DND-41 (cell line): ENCODE data around the gene IGSF21.
A peak's percentile ranks its signal among the peaks of the same experiment; 100 is the strongest.
"Not testable (repeated sequence)": the region's sequence is repeated elsewhere in the genome, so short reads cannot be mapped to it uniquely, and the experiment has no call there.

Source experiments
- ATAC-seq: fragments of 200-7000 bp; cut with Tn5 transposase; 3 replicates; pipeline ENCODE4 v1.9.1; 2021; ENCODE audit warnings: low read depth; ENCODE audit not compliant: insufficient read depth
- DNase-seq: peaks from one replicate; pipeline ENCODE4 v3.0.0-alpha.2; 2020
- H2AFZ ChIP-seq: 2 replicates; pipeline ENCODE4 v1.6.0; 2012; ENCODE audit warnings: low read depth, low read length
- H3K27ac ChIP-seq: 2 replicates; pipeline ENCODE4 v1.5.1; 2012; ENCODE audit warnings: low read length, inconsistent platforms
- H3K27me3 ChIP-seq: fragments of 200-600 bp; sonication (generic); 2 replicates; pipeline ENCODE4 v1.6.0; 2012; ENCODE audit warnings: low read length, mild to moderate bottlenecking, inconsistent platforms; ENCODE audit not compliant: insufficient read depth, poor library complexity
- H3K36me3 ChIP-seq: 2 replicates; pipeline ENCODE4 v1.5.1; 2012; ENCODE audit warnings: low read length, inconsistent platforms; ENCODE audit not compliant: insufficient read depth
- H3K4me1 ChIP-seq: 2 replicates; pipeline ENCODE4 v1.5.1; 2012; ENCODE audit warnings: mild to moderate bottlenecking, low read length; ENCODE audit not compliant: insufficient read depth
- H3K4me2 ChIP-seq: 2 replicates; pipeline ENCODE4 v1.6.0; 2012; ENCODE audit warnings: mild to moderate bottlenecking, moderate library complexity, low read length, inconsistent platforms; ENCODE audit not compliant: insufficient read depth
- H3K4me3 ChIP-seq, 2 experiments: fragments of 200-600 bp in 1 of 2; shearing (Covaris generic) in 1 of 2; 2 replicates each; pipeline ENCODE4 v1.5.1; 2012 to 2016; ENCODE audit warnings: inconsistent platforms in 2 of 2, low read length in 2 of 2, mild to moderate bottlenecking in 2 of 2, low read depth in 1 of 2, moderate library complexity in 1 of 2
- H3K79me2 ChIP-seq: 2 replicates; pipeline ENCODE4 v1.6.0; 2012; ENCODE audit warnings: low read length, inconsistent platforms; ENCODE audit not compliant: insufficient read depth
- H3K9ac ChIP-seq: 2 replicates; pipeline ENCODE4 v1.6.0; 2012; ENCODE audit warnings: low read depth, mild to moderate bottlenecking, inconsistent platforms, low read length, moderate library complexity
- H3K9me3 ChIP-seq: 2 replicates; pipeline ENCODE4 v1.5.1; 2012; ENCODE audit warnings: low read length, moderate library complexity, mild to moderate bottlenecking, inconsistent platforms; ENCODE audit not compliant: insufficient read depth, severe bottlenecking
- H4K20me1 ChIP-seq: 2 replicates; pipeline ENCODE4 v1.6.0; 2012; ENCODE audit warnings: low read length; ENCODE audit not compliant: insufficient read depth
- EZH2 ChIP-seq: IDR thresholded peaks from 3 replicates; pipeline ENCODE4 v1.6.1; 2012; ENCODE audit warnings: borderline replicate concordance, low read depth, mild to moderate bottlenecking, moderate library complexity, low read length, inconsistent platforms; ENCODE audit not compliant: severe bottlenecking
- TF ChIP-seq, protein P1 (sequence below): IDR thresholded peaks from 2 replicates; pipeline ENCODE4 v1.5.1; 2012; ENCODE audit warnings: borderline replicate concordance, low read length, moderate library complexity, mild to moderate bottlenecking; ENCODE audit not compliant: poor library complexity, severe bottlenecking; ENCODE audit errors: extremely low read depth

IGSF21 gene

DNA sequence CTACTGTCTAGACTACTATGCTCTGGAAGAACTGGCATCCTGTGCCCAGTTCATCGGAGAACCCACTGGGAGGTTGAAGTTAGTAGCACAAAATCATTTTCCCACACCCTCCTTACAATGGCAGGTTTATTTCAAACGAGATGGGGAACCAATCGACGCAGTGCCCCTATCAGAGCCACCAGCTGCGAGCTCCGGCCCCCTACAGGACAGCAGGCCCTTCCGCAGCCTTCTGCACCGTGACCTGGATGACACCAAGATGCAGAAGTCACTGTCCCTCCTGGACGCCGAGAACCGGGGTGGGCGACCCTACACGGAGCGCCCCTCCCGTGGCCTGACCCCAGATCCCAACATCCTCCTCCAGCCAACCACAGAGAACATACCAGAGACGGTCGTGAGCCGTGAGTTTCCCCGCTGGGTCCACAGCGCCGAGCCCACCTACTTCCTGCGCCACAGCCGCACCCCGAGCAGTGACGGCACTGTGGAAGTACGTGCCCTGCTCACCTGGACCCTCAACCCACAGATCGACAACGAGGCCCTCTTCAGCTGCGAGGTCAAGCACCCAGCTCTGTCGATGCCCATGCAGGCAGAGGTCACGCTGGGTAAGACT lies 257.6 kb downstream of the IGSF21 start:
- no peaks in the 10 kb centered on the region; the same call in 1 of the 2 replicates for H4K20me1 ChIP-seq
- H3K4me2 ChIP-seq, result no peak overlapping the region
- DNase-seq (no peak), ATAC-seq (no peak)
- no peaks in the 10 kb centered on the region for H3K4me1 ChIP-seq
- H3K4me3 ChIP-seq, result no peak overlapping the region
- H3K79me2 ChIP-seq, result no peaks in the 10 kb centered on the region
- H3K36me3 ChIP-seq, result no peaks in the 10 kb centered on the region
- H3K9ac ChIP-seq, result no peak overlapping the region
- H3K9me3 ChIP-seq, result no peaks in the 10 kb centered on the region
- H3K27me3 ChIP-seq, result peaks cover 4% of the 10 kb centered on the region
- H3K27ac ChIP-seq, result no peak overlapping the region
- H2AFZ ChIP-seq, result no peak overlapping the region
- no peak for TF ChIP-seq EZH2
- TF ChIP-seq, protein P1, sequence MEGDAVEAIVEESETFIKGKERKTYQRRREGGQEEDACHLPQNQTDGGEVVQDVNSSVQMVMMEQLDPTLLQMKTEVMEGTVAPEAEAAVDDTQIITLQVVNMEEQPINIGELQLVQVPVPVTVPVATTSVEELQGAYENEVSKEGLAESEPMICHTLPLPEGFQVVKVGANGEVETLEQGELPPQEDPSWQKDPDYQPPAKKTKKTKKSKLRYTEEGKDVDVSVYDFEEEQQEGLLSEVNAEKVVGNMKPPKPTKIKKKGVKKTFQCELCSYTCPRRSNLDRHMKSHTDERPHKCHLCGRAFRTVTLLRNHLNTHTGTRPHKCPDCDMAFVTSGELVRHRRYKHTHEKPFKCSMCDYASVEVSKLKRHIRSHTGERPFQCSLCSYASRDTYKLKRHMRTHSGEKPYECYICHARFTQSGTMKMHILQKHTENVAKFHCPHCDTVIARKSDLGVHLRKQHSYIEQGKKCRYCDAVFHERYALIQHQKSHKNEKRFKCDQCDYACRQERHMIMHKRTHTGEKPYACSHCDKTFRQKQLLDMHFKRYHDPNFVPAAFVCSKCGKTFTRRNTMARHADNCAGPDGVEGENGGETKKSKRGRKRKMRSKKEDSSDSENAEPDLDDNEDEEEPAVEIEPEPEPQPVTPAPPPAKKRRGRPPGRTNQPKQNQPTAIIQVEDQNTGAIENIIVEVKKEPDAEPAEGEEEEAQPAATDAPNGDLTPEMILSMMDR, result no peak

DNA sequence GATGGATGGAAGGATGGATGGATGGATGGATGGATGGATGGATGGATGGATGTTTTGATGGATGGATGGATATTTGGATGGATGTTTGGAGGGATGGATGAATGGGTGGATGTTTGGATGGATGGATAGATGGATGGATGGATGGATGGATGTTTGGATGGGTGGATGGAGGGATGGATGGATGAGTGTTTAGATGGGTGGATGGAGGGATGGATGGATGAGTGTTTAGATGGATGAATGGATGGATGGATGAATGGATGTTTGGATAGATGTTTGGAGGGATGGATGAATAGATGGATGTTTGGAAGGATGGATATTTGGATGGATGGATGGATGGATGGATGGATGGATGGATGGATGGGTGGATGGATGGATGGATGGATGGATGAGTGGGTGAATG lies 264.9 kb downstream of the IGSF21 start:
- not testable (repeated sequence) for ATAC-seq, H3K36me3 ChIP-seq, H3K9me3 ChIP-seq, H3K4me2 ChIP-seq, H3K79me2 ChIP-seq, H3K4me1 ChIP-seq, H3K9ac ChIP-seq, H3K4me3 ChIP-seq, H3K27me3 ChIP-seq, H3K27ac ChIP-seq, H2AFZ ChIP-seq, DNase-seq, H4K20me1 ChIP-seq

DNA sequence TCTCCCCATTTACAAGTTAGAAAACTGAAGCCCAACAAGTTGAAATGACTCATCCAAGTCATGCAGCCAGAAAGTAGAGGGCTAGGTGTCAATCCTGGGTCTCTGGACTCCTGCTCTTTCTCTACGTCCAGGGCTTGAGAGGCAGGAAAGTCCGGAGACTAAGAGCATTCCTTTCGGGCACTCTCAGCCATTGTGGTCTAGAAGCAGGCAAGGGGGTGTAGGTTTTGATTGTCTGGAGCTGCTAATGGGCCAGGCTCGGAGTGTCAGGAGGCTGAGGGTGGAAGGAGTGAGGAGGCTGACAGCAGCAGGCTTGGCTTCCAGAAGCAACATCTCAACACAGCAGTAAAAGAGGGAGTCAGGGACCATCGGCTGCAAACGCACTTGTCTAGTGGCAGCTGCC lies 265.6 kb downstream of the IGSF21 start:
- Histone ChIP-seq H3K4me2 (no peak overlapping the region), H3K27ac (no peak overlapping the region), H4K20me1 (no peaks in the 10 kb centered on the region), H3K4me3 (no peak overlapping the region), H2AFZ (no peak overlapping the region), H3K9me3 (no peaks in the 10 kb centered on the region), H3K9ac (no peak overlapping the region), H3K79me2 (no peaks in the 10 kb centered on the region), H3K27me3 (no peaks in the 10 kb centered on the region), H3K4me1 (no peaks in the 10 kb centered on the region), H3K36me3 (no peaks in the 10 kb centered on the region)
- no peak for TF ChIP-seq EZH2
- TF ChIP-seq, protein P1, result no peak
- DNase-seq, result no peak
- ATAC-seq, result no peak

DNA sequence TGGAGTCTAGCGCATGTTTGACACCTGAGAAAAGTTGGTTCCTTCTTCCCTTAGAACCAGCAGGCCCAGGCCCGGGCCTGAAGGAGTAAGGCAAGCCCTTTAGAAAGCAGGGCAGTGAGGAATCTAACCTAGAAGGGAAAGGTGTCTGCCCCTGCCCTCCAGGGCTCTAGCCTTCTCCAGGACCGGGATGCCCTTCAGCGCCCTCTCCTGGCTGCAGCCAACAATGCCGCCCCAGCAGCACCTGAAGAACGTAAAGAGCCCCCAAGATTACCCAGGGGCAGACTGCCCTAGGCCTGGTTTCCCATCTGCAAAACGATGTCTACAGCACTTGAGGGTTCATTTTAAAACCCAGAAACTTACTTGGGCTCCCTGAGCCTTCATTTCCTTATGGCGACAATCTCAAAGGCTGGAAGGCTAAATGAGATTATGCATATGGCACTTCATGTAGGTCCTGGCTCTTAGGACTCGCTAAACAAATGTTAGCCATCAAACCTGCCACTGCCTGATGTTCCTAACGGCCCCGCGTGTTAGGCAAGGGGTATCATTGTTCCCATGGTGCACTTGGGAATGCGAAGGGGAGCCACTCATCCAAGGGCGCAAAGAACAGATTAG lies 266.4 kb downstream of the IGSF21 start:
- H3K27me3 ChIP-seq, result no peaks in the 10 kb centered on the region
- H4K20me1 ChIP-seq, result no peaks in the 10 kb centered on the region
- ATAC-seq, result no peak
- no peak overlapping the region for H3K4me3 ChIP-seq
- no peak overlapping the region for H3K9ac ChIP-seq
- TF ChIP-seq, protein P1, result peak; percentile 60
- TF ChIP-seq EZH2, result no peak
- H3K4me2 ChIP-seq, result no peak overlapping the region
- no peak overlapping the region for H2AFZ ChIP-seq
- H3K79me2 ChIP-seq, result no peaks in the 10 kb centered on the region
- DNase-seq, result peak; percentile 18
- H3K4me1 ChIP-seq, result no peaks in the 10 kb centered on the region
- no peaks in the 10 kb centered on the region for H3K36me3 ChIP-seq
- H3K27ac ChIP-seq, result no peak overlapping the region
- no peaks in the 10 kb centered on the region for H3K9me3 ChIP-seq
